Jurkat, Clone E6-1 (cell line): ENCODE results near the gene NKTR.

Source experiments
- DNase-seq: peaks from one replicate; pipeline ENCODE4 v3.0.0-alpha.2; 2011; ENCODE audit warnings: low read depth, low spot score
- H3K4me3 ChIP-seq: 2 replicates; pipeline ENCODE4 v1.5.1; 2011; ENCODE audit warnings: mild to moderate bottlenecking, low read length, control low read depth, moderate library complexity

The NKTR gene

GRCh38 chr3:42670670-42671069 lies 70.2 kb downstream of the NKTR start:
- DNase-seq, result no peak
- no peak overlapping the region for H3K4me3 ChIP-seq

- no peak for DNase-seq
- H3K4me3 ChIP-seq, result no peak overlapping the region
These were observed 72.0 kb downstream of the NKTR start for GRCh38 chr3:42672515-42672914.

- no peak for DNase-seq
- no peak overlapping the region for H3K4me3 ChIP-seq
These were observed 72.6 kb downstream of the NKTR start for GRCh38 chr3:42673082-42673481.

GRCh38 chr3:42674146-42674545 lies 73.7 kb downstream of the NKTR start:
- no peak overlapping the region for H3K4me3 ChIP-seq
- no peak for DNase-seq

- no peak overlapping the region for H3K4me3 ChIP-seq
- no peak for DNase-seq
These were observed 75.4 kb downstream of the NKTR start for GRCh38 chr3:42675909-42676308.

DNA sequence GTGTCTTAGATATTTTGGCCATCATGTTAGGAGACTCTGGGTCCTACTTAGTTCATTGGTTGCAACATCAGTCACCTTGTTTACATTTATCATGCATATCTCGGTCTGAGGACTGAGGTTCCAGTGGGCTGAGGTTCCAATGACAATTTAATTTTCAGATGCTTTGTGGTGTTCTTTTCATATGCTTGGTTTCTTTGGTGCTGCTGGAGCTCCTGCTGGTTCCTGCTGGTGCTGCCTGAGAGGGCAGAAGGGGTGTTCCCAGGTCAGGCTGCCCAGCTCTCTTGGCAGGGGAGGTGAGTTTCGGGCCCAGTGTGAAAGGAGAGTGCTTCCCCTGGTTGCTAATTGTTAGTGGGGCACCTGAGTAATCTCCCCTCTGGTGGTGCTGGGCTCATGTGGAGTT lies 78.0 kb downstream of the NKTR start:
- no peak for DNase-seq
- no peak overlapping the region for H3K4me3 ChIP-seq

DNA sequence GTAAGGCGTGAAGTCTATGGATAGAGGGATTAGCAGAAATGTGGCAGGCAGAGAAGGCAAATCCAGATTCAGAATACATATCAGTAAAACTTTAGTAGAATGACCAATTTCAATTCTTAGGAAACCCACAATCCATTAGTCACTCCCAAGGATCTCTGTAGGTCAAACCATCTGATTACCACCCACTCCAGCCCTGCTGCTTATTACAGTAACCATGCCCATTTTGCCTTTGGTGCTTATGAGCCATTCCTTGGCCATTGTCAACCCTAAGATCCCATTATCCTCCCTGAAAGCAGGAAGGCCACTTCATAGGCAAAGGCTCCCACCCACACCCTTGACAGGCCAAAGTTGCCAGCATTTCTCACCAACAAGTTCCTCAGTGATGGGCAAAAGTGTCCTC lies 79.8 kb downstream of the NKTR start:
- no peak for DNase-seq
- H3K4me3 ChIP-seq, result no peak overlapping the region

GRCh38 chr3:42680806-42681205 lies 80.3 kb downstream of the NKTR start:
- no peak for DNase-seq
- no peak overlapping the region for H3K4me3 ChIP-seq

- H3K4me3 ChIP-seq, result no peak overlapping the region
- no peak for DNase-seq
These were observed 81.0 kb downstream of the NKTR start for GRCh38 chr3:42681361-42682038.

DNA sequence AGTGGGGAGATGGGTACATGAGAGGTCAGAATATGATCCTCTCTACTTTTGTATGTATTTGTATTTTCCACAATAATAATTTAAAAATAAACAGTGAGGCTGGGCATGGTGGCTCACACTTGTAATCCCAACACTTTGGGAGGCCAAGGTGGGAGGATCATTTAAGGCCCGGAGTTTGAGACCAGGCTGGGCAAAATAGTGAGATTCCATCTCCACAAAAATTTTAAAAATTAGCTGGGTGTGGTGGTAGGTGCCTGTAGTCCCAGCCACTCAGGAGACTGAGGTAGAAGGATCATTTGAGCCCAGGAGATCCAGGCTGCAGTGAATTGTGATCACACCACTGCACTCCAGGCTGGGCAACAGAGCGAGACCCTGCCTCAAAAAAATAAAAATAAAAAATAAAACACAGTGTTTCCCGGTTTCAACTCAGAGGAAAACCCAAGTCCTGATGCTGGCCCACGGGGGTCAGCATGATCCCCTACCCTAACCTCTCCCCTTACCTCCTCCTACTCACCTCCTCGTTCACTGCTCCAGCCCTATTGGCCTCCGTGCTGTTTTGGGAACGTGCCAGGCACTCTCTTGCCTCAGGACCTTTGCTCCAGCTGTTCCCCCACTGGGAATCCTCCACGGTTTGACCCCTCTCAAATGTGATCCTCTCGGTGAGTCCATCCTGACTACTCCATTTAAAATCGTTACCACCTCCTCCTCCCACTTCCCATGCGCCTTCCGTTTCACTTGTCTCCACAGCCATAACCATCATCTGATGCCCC lies 82.0 kb downstream of the NKTR start:
- no peak for DNase-seq
- H3K4me3 ChIP-seq, result no peak overlapping the region

GRCh38 chr3:42683875-42684598 lies 83.6 kb downstream of the NKTR start:
- no peak overlapping the region for H3K4me3 ChIP-seq
- DNase-seq, result no peak

DNA sequence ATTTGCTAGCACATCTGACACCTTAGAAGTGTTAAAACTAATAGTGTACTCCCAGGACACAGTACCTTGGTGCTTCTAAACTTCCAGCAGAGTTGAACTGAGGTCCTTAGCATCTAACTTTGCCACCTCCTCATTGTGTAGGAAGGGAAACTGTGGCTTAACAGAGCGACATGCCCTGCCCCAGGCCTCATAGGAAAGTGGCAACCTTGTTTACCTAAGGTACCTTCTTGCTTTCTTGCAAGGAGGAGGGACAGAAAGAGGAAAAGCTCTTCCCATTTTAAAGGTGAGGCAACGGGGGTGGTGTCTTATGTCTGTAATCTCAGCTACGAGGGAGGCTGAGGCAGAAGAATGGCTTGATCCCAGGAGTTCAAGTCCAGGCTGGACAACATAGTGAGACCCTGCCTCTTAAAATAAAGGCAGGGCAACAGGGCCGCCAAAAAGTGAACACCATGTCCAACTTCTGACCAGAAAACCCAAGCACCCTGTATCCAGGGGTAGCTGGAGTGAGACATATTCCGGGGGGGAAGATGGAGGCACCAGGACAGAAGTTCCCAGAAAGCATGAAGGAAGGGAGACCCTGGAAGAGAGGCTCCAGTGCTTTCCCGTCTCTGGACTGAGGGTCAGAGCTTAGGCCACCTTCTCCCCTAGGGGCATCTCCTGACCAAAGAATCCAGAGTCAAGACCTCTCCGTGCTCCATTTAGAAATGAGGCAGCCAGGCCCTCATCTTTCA lies 84.3 kb downstream of the NKTR start:
- no peak overlapping the region for H3K4me3 ChIP-seq
- DNase-seq, result no peak

DNA sequence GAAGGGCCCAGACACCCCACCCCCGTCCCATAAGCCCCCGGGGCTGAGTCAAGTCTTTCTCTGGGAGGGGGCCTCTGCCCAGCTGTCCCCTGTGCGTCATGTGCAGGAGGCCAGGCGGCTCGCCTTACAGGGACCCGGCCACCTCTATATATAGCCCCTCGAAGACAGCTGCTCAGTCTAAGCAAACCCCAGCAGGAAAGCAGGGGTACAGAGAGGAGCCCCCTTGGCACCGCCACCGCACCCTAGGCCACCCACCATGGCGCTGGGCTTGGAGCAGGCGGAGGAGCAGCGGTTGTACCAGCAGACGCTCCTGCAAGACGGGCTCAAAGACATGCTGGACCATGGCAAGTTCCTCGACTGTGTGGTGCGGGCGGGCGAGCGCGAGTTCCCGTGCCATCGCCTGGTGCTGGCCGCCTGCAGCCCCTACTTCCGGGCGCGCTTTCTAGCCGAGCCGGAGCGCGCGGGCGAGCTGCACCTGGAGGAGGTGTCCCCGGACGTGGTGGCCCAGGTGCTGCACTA lies 84.9 kb downstream of the NKTR start, which contains the start of gene KLHL40:
TSS of gene KLHL40 (plus strand) at position 175 of the 519 bp plus-strand sequence. CDS start at position 257, 82 bp downstream.
- no peak within 1 kb of the TSS for H3K4me3 ChIP-seq
- no peak for DNase-seq

DNA sequence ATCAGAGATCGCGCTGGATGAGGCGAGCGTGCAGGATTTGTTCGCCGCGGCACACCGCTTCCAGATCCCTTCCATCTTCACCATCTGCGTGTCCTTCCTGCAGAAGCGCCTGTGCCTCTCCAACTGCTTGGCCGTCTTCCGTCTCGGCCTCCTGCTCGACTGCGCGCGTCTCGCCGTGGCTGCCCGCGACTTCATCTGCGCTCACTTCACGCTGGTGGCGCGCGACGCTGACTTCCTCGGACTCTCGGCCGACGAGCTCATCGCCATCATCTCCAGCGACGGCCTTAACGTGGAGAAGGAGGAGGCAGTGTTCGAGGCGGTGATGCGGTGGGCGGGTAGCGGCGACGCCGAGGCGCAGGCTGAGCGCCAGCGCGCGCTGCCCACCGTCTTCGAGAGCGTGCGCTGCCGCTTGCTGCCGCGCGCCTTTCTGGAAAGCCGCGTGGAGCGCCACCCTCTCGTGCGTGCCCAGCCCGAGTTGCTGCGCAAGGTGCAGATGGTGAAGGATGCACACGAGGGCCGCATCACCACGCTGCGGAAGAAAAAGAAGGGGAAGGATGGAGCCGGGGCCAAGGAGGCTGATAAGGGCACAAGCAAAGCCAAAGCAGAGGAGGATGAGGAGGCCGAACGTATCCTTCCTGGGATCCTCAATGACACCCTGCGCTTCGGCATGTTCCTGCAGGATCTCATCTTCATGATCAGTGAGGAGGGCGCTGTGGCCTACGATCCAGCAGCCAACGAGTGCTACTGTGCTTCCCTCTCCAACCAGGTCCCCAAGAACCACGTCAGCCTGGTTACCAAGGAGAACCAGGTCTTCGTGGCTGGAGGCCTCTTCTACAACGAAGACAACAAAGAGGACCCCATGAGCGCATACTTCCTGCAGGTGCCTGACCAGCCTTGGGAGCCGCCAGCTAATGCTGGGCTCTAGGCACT lies 85.7 kb downstream of the NKTR start:
- no peak for DNase-seq
- no peak overlapping the region for H3K4me3 ChIP-seq

DNA sequence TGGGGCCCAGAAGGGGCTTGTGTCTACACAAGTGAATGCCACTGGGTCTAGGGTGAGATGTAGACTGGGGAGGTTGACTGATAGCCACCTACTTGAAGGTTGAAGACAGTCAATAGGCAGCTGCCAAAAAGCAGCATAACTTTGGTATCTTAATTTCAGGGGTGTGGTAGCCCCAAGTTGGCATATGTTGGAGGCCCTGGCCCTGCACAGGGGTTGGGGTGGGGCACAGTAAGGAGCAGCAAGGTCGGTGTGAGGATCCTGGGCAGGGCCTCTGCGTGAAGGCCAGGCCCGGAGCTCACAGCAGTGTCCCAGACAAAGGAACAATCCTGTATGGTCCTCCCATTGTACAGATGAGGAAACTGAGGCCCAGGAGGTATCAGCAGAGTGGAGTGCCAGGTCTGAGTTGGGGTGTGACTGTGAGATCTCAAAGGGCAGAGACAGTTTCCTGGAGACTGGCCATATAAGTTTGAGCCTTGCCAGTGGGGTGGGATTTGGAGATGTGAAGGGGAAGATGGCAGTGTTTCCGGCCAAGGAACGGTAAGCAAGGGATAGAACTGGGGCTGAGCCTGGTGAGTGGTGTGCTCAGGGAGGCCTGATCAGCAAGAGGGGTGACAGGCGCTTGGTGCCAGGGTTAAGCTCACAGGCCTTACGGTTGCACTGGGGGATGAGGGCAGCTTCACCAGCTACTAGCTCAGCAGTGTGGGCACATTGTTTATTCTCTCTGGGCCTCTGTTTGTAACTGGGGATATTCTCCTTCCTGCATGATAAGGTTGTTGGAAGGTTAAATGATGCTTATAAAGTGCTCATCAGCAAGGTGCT lies 86.6 kb downstream of the NKTR start:
- H3K4me3 ChIP-seq, result no peak overlapping the region
- no peak for DNase-seq

DNA sequence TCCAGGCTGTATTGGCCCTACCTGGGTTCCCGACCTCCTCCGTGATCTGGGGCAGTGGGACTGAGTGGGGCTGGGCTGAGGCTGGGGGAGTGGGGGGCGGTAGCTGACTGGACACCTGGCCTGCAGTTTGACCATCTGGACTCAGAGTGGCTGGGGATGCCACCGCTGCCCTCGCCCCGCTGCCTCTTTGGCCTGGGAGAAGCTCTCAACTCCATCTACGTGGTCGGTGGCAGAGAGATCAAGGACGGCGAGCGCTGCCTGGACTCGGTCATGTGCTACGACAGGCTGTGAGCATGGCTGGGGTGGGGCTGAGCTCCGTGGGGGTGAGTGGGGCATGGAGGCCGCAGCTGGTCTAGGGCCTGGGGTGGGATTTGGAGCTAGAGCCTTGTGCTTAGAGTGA lies 87.5 kb downstream of the NKTR start:
- no peak for DNase-seq

More for the DNA sequence above, 87.5 kb downstream of the NKTR start:
- no peak overlapping the region for H3K4me3 ChIP-seq
